ENCODE data around the gene MUC2. TPM values are rescaled to one million over a fixed set of nuclear protein-coding genes. Genes with fewer than 3 reads are reported as not detected.

The MUC2 gene
- total RNA-seq, 1 experiment from 2014 or later, result 0.47 TPM

DNA sequence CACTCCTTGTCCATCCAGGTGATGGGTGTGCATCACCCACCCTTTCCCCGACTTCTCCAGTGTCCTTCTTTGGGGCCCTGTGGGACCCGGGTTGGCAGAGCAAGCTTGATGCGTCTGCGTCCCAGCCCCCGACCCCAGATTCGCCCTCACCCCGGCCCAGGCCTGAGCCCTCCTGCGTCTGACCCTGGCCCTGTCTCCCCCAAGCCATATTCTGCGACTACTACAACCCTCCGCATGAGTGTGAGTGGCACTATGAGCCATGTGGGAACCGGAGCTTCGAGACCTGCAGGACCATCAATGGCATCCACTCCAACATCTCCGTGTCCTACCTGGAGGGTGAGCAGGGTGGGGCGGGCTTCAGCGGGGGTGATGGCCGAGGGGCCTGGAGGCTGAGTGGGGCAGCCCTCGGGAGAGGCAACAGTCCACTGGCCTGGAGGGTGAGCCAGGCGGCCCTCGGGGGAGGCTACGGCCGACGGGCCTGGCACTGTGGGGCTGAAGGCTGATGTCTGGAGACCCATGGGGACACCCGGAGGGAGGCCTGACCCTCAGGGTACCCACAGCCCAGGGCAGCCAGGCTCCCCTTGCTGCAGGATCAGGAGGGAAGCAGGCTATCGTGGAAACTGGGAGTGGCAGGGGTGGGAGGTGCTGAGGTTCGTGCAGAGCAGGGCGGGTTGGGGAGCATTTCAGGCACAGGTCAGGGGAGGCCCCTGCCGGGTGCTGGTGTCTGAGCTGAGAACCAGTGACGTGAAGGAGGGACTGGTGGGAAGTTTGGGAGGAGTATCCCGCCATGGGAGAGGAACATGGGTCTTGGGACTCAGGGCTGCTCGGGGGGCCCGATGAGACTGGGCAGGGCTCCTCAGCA lies 15.3 kb downstream of the MUC2 start:
- ChIA-PET POLR2A (no interaction called here), CTCF (no interaction called here), RAD21 (ENCODE audit: low non-redundant PET in 1 of 2, low total read pairs in 2 of 2, uncharacterized antibody in 2 of 2, unreplicated experiment in 2 of 2) (no interaction called here)
- Histone ChIP-seq H3K4me1 (ENCODE audit: control insufficient read depth in 1 of 2, insufficient read depth in 2 of 2, low read length in 2 of 2) (no peaks in the 10 kb centered on the region), H3K9me2 (ENCODE audit: insufficient read depth) (no peaks in the 10 kb centered on the region), H3K4me2 (ENCODE audit: low read length) (no peak overlapping the region), H3K27me3 (ENCODE audit: insufficient read depth, low read length) (no peaks in the 10 kb centered on the region), H3K79me2 (ENCODE audit: insufficient read depth, low read length) (no peaks in the 10 kb centered on the region), H3K4me3 (replicated peaks in 1 of 2; ENCODE audit: low read depth in 1 of 2, low read length in 2 of 2) (no peak overlapping the region), H3K27ac (ENCODE audit: low read depth, low read length) (no peak overlapping the region), H2AFZ (ENCODE audit: low read depth, low read length, poor library complexity, severe bottlenecking) (no peak overlapping the region), H3K36me3 (ENCODE audit: control insufficient read depth in 1 of 2, insufficient read depth in 2 of 2, low read length in 2 of 2) (no peaks in the 10 kb centered on the region), H3K9me3 (ENCODE audit: control insufficient read depth in 1 of 2, insufficient read depth in 1 of 2, low read depth in 1 of 2, low read length in 2 of 2) (no peaks in the 10 kb centered on the region; a peak in 1 of 4 replicates), H3K9ac (ENCODE audit: low read length) (no peak overlapping the region), H4K20me1 (ENCODE audit: insufficient read depth) (no peaks in the 10 kb centered on the region)
- TF ChIP-seq ZNF274 (IDR thresholded peaks at IDR 0.05; ENCODE audit: low read depth, low read length), result no peak
- no peak for TF ChIP-seq ELF1 (IDR thresholded peaks at IDR 0.05; ENCODE audit: borderline replicate concordance, low read depth)
- TF ChIP-seq ZBTB33 (IDR thresholded peaks at IDR 0.05; ENCODE audit: extremely low read depth, insufficient replicate concordance, low read length), result no peak
- no peak for TF ChIP-seq POLR2A (IDR thresholded peaks at IDR 0.05; ENCODE audit: borderline replicate concordance, extremely low read depth, insufficient read depth, insufficient read length)
- no peak for TF ChIP-seq SRF (IDR thresholded peaks at IDR 0.05; ENCODE audit: low read depth)
- TF ChIP-seq RAD21 (IDR thresholded peaks at IDR 0.05; ENCODE audit: low read depth), result no peak
- TF ChIP-seq EZH2phosphoT487 (IDR thresholded peaks at IDR 0.05; ENCODE audit: borderline replicate concordance), result no peak
- TF ChIP-seq TCF7L2 (IDR thresholded peaks at IDR 0.05; ENCODE audit: borderline replicate concordance, extremely low read depth, insufficient read depth, insufficient read length), result no peak
- TF ChIP-seq EGR1 (IDR thresholded peaks at IDR 0.05; ENCODE audit: low read depth), result no peak
- no peak for TF ChIP-seq ZFX (IDR thresholded peaks at IDR 0.05)
- no peak for ATAC-seq
- DNase-seq (ENCODE audit: low read depth, low spot score), result no peak
- no TSS peak for BruUV-seq (replicated peaks)
- intact Hi-C loops (cut with micrococcal nuclease), result no loop called here
